ENCODE results near the gene CRY2. TPM values are rescaled to one million over a fixed set of nuclear protein-coding genes. Genes with fewer than 3 reads are reported as not detected.

CRY2 gene
- polyA plus RNA-seq, 2 of the 4 experiments (the other 2 are of a cell fraction): 3.2 to 4.1 TPM

DNA sequence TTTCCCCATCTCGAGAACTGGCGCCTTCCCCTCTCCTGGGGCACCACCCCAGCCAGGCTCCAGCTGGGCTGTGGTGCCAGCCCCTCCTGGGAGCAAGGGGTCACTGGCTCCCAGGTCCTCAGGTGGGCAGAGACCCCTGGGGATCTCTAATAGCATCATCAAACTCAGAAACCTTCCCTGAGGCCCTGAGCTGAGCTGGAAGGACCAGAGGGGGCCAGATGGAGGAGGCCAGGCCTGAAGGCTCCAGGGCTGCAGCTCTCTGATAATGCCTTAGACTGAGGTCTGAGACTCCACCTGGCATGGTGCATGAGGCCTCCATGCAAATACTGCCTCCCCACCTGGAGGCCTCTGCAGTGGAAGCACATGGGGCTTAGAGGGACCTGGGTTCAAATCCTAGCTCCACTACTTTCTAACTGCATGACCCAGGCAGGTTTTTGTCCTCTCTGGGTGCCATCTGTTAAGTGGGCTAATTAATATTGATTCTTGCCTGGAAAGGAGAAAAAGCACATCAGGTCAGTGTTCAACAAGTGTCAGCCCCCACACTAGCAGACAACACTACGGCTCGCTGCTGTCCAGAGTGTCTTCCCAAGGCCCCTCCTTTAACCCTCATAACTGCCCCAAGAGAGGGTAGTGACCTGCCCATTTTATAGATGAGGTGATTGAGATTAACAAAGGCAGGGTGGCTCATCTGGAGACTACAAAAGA, 39.7 kb downstream of the CRY2 start:
- TF ChIP-seq, protein P1, sequence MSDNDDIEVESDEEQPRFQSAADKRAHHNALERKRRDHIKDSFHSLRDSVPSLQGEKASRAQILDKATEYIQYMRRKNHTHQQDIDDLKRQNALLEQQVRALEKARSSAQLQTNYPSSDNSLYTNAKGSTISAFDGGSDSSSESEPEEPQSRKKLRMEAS (IDR thresholded peaks at IDR 0.05): no peak
- TF ChIP-seq CBX2 (IDR thresholded peaks at IDR 0.05; ENCODE audit: borderline replicate concordance, low read depth) (no peak), CTCF (IDR thresholded peaks at IDR 0.05) (no peak), KDM1A (IDR thresholded peaks at IDR 0.05; ENCODE audit: low read depth) (no peak), HDAC2 (IDR thresholded peaks at IDR 0.05) (no peak), CHD4 (IDR thresholded peaks at IDR 0.05; ENCODE audit: borderline replicate concordance) (no peak)
- FAIRE-seq (no peak), ATAC-seq (no peak), DNase-seq (ENCODE audit: low read depth in 1 of 2, low spot score in 1 of 2) (no peak)
- Histone ChIP-seq H3K9me3 (no peaks in the 10 kb centered on the region), H3K4me3 (no peak overlapping the region), H3K4me1 (peaks cover 2% of the 10 kb centered on the region; the same call in 2 of the 3 replicates), H3K4me2 (no peak overlapping the region), H3K27ac (no peak overlapping the region)
- ChIA-PET CTCF (interaction anchor here (0.7 kb wide), 1 partner anchor 14 kb away, joined by 3 read pairs; no protein-coding TSS in a partner anchor), POLR2A (no interaction called here)
- WGBS (ENCODE audit: missing lambda C conversion rate): 92% methylated on average over 4 of the region's 4 CpGs

DNA sequence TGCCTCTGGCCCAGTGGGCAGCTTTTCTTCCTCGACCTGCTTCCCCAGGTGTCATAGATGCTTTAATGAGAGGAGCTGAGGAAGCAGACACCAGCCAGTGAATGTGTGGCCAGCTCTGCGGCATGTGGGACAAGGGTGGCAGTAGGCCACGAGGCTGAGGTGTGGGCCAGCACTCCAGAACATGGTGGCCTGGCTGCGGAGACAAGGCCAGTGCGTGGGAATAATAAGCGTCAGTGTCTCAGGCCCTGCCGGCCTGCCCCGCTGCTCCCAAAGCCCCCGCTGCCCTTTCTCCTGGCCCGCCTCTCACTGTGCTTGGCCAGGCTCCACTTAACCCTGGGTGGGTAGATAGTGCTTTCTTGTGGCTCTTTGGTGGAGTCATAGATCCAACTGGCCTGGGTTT, 40.3 kb downstream of the CRY2 start:
- DNase-seq (ENCODE audit: low read depth in 1 of 2, low spot score in 1 of 2) (no peak), FAIRE-seq (no peak), ATAC-seq (no peak)
- TF ChIP-seq, protein P2, sequence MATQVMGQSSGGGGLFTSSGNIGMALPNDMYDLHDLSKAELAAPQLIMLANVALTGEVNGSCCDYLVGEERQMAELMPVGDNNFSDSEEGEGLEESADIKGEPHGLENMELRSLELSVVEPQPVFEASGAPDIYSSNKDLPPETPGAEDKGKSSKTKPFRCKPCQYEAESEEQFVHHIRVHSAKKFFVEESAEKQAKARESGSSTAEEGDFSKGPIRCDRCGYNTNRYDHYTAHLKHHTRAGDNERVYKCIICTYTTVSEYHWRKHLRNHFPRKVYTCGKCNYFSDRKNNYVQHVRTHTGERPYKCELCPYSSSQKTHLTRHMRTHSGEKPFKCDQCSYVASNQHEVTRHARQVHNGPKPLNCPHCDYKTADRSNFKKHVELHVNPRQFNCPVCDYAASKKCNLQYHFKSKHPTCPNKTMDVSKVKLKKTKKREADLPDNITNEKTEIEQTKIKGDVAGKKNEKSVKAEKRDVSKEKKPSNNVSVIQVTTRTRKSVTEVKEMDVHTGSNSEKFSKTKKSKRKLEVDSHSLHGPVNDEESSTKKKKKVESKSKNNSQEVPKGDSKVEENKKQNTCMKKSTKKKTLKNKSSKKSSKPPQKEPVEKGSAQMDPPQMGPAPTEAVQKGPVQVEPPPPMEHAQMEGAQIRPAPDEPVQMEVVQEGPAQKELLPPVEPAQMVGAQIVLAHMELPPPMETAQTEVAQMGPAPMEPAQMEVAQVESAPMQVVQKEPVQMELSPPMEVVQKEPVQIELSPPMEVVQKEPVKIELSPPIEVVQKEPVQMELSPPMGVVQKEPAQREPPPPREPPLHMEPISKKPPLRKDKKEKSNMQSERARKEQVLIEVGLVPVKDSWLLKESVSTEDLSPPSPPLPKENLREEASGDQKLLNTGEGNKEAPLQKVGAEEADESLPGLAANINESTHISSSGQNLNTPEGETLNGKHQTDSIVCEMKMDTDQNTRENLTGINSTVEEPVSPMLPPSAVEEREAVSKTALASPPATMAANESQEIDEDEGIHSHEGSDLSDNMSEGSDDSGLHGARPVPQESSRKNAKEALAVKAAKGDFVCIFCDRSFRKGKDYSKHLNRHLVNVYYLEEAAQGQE (IDR thresholded peaks at IDR 0.05): no peak
- TF ChIP-seq MAFK (IDR thresholded peaks at IDR 0.05; ENCODE audit: partially characterized antibody) (no peak), ESRRA (IDR thresholded peaks at IDR 0.05; ENCODE audit: borderline replicate concordance, low read length) (no peak), HES2 (IDR thresholded peaks at IDR 0.05) (no peak)
- TF ChIP-seq, protein P3, sequence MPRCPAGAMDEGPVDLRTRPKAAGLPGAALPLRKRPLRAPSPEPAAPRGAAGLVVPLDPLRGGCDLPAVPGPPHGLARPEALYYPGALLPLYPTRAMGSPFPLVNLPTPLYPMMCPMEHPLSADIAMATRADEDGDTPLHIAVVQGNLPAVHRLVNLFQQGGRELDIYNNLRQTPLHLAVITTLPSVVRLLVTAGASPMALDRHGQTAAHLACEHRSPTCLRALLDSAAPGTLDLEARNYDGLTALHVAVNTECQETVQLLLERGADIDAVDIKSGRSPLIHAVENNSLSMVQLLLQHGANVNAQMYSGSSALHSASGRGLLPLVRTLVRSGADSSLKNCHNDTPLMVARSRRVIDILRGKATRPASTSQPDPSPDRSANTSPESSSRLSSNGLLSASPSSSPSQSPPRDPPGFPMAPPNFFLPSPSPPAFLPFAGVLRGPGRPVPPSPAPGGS (IDR thresholded peaks at IDR 0.05): no peak
- Histone ChIP-seq H3K4me3 (no peak overlapping the region), H3K9me3 (no peaks in the 10 kb centered on the region), H3K4me2 (no peak overlapping the region), H3K27ac (no peak overlapping the region), H3K4me1 (no peaks in the 10 kb centered on the region)
- ChIA-PET POLR2A (no interaction called here), CTCF (interaction anchor here (0.7 kb wide), 1 partner anchor 15 kb away, joined by 3 read pairs; no protein-coding TSS in a partner anchor)
- WGBS (ENCODE audit: missing lambda C conversion rate): 79% methylated on average over 10 of the region's 10 CpGs

DNA sequence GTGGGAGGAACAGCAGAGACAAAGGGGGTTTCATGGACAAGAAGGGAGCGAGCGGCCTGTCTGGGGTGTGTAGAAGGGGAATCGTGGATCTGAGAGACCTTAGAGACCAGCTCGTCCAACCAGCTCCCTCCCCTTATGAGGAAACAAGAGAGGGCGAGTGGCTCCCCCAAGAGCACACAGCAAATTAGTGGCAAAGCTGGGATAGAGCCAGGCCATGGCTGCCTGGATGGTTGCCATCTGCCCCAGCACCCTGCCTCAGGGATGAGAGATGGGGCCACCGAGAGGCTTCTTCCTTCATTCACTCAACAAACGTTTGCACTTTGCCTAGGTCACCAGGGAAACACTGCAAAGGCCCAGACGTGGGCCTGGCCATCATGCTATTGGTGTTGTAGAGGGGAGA, 42.3 kb downstream of the CRY2 start:
- no peak overlapping the region for H3K4me2 ChIP-seq
- DNase-seq (ENCODE audit: low read depth in 1 of 2, low spot score in 1 of 2) (no peak), ATAC-seq (no peak), FAIRE-seq (no peak)
- H3K9me3 ChIP-seq: no peaks in the 10 kb centered on the region
- H3K4me3 ChIP-seq: no peak overlapping the region
- no peak overlapping the region for H3K27ac ChIP-seq
- WGBS (ENCODE audit: missing lambda C conversion rate): 56% methylated on average over 8 of the region's 8 CpGs
- ChIA-PET POLR2A (no interaction called here), CTCF (no interaction called here)
- H3K4me1 ChIP-seq: no peaks in the 10 kb centered on the region
- TF ChIP-seq NR3C1 (IDR thresholded peaks at IDR 0.05) (no peak), CTCF (IDR thresholded peaks at IDR 0.05) (no peak), ZFP36 (IDR thresholded peaks at IDR 0.05; ENCODE audit: borderline replicate concordance, partially characterized antibody) (no peak)

Measured in A549 (cell line).